MM.1S (cell line): ENCODE data around the gene COMT.

Experiments used
- EZH2 ChIP-seq: fragments of 300-600 bp; sonication (generic); optimal IDR thresholded peaks from 2 replicates; pipeline ENCODE3; 2017; ENCODE audit warnings: low read depth, mild to moderate bottlenecking, antibody characterized with exemption, low read length, mixed read lengths
- EZH2phosphoT487 ChIP-seq: fragments of 300-600 bp; sonication (generic); IDR thresholded peaks from 2 replicates; pipeline ENCODE4 v1.6.1; 2018; ENCODE audit warnings: antibody characterized with exemption, low read length
- TF ChIP-seq, protein P1 (sequence below): fragments of 300-600 bp; sonication (generic); IDR thresholded peaks from 2 replicates; pipeline ENCODE4 v1.5.1; 2016; ENCODE audit warnings: antibody characterized with exemption, low read length, mixed read lengths

- no peak for TF ChIP-seq EZH2phosphoT487
- TF ChIP-seq, protein P1, sequence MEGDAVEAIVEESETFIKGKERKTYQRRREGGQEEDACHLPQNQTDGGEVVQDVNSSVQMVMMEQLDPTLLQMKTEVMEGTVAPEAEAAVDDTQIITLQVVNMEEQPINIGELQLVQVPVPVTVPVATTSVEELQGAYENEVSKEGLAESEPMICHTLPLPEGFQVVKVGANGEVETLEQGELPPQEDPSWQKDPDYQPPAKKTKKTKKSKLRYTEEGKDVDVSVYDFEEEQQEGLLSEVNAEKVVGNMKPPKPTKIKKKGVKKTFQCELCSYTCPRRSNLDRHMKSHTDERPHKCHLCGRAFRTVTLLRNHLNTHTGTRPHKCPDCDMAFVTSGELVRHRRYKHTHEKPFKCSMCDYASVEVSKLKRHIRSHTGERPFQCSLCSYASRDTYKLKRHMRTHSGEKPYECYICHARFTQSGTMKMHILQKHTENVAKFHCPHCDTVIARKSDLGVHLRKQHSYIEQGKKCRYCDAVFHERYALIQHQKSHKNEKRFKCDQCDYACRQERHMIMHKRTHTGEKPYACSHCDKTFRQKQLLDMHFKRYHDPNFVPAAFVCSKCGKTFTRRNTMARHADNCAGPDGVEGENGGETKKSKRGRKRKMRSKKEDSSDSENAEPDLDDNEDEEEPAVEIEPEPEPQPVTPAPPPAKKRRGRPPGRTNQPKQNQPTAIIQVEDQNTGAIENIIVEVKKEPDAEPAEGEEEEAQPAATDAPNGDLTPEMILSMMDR = no peak
- TF ChIP-seq EZH2 = no peak
These were observed 57.6 kb downstream of the COMT start for GRCh38 chr22:19998991-19999820.
